Peyer's patch (tissue), 4 donors: ENCODE data around the gene BCCIP. TPM values are rescaled to one million over a fixed set of nuclear protein-coding genes. Genes with fewer than 3 reads are reported as not detected.
A peak's percentile ranks its signal among the peaks of the same experiment; 100 is the strongest.

Source experiments
- DNase-seq, 3 donors: peaks; one replicate each; pipeline ENCODE4 v3.0.0-alpha.2; 2017 to 2019
- H3K27ac ChIP-seq, 4 donors: fragments of 200-600 bp; sonication (generic); one replicate each; pipeline ENCODE4 v1.5.1; 2016 to 2019
- H3K27me3 ChIP-seq, 2 donors: fragments of 200-600 bp; sonication (generic); one replicate each; pipeline ENCODE4 v1.5.1; 2019
- H3K36me3 ChIP-seq, 3 donors: fragments of 200-600 bp; sonication (generic); one replicate each; pipeline ENCODE4 v1.5.1; 2016 to 2019
- H3K4me1 ChIP-seq, 4 donors: fragments of 200-600 bp; sonication (generic); one replicate each; pipeline ENCODE4 v1.5.1; 2016 to 2019
- H3K4me3 ChIP-seq, 4 donors: fragments of 200-600 bp; sonication (generic); 1 replicate in 3 of 4; 2 replicates in 1 of 4; pipeline ENCODE4 v1.5.1; 2016 to 2019; ENCODE audit warnings: mild to moderate bottlenecking in 1 of 4
- H3K9me3 ChIP-seq, 4 donors: fragments of 200-600 bp; sonication (generic); one replicate each; pipeline ENCODE4 v1.5.1; 2016 to 2019; ENCODE audit warnings: mild to moderate bottlenecking in 1 of 4
- CTCF ChIP-seq, 6 experiments: fragments of 450-650 bp in 4 of 6; fragments of 200-600 bp in 2 of 6; sonication (generic) in 1 of 6; IDR thresholded peaks; one replicate each; pipeline ENCODE4 v1.5.1; 2017 to 2019; ENCODE audit warnings: antibody characterized with exemption in 6 of 6, mild to moderate bottlenecking in 3 of 6, moderate library complexity in 1 of 6
- POLR2A ChIP-seq, 2 donors: fragments of 450-650 bp; IDR thresholded peaks; one replicate each; pipeline ENCODE4 v1.5.1; 2017; ENCODE audit warnings: antibody characterized with exemption in 2 of 2, mild to moderate bottlenecking in 2 of 2, moderate library complexity in 2 of 2
- total RNA-seq, 4 donors: library from RNA; depleted of rRNA; stranded (reverse); fragments of >200 nt; gene quantifications; one replicate each; pipeline ENCODE4 v1.1.0, GENCODE V29; 2016

Gene BCCIP
- total RNA-seq, 4 donors from 2014 or later: 17.4 to 28.1 (median 20.0) TPM

- no peak for TF ChIP-seq CTCF (IDR thresholded peaks at IDR 0.05)
- TF ChIP-seq POLR2A (IDR thresholded peaks at IDR 0.05): no peak
- Histone ChIP-seq H3K36me3 (peaks cover 0 to 32% (median 0%) of the 10 kb centered on the region in 3 donors), H3K4me1 (peaks cover 0 to 23% (median 9%) of the 10 kb centered on the region in 4 donors), H3K4me3 (peak overlapping the region in 2 of 4 donors; percentile 86 to 95), H3K27me3 (no peaks in the 10 kb centered on the region), H3K27ac (no peak overlapping the region), H3K9me3 (no peaks in the 10 kb centered on the region)
- DNase-seq: no peak
These were observed 1.4 kb downstream of the BCCIP start for GRCh38 chr10:125824736-125825135.

GRCh38 chr10:125827133-125827532, 3.8 kb downstream of the BCCIP start:
- TF ChIP-seq POLR2A (IDR thresholded peaks at IDR 0.05) (no peak), CTCF (IDR thresholded peaks at IDR 0.05) (no peak)
- Histone ChIP-seq H3K9me3 (no peaks in the 10 kb centered on the region), H3K27me3 (no peaks in the 10 kb centered on the region), H3K4me3 (no peak overlapping the region), H3K4me1 (peaks cover 0 to 16% (median 8%) of the 10 kb centered on the region in 4 donors), H3K27ac (no peak overlapping the region), H3K36me3 (peaks cover 0 to 55% (median 0%) of the 10 kb centered on the region in 3 donors)
- no peak for DNase-seq

GRCh38 chr10:125828311-125828710, 5.0 kb downstream of the BCCIP start:
- H3K4me3 ChIP-seq: no peak overlapping the region
- H3K27me3 ChIP-seq: no peaks in the 10 kb centered on the region
- no peak overlapping the region for H3K27ac ChIP-seq
- no peak for DNase-seq
- H3K4me1 ChIP-seq: peaks cover 0 to 13% (median 6%) of the 10 kb centered on the region in 4 donors
- H3K36me3 ChIP-seq: peaks cover 0 to 67% (median 0%) of the 10 kb centered on the region in 3 donors
- no peaks in the 10 kb centered on the region for H3K9me3 ChIP-seq
- TF ChIP-seq POLR2A (IDR thresholded peaks at IDR 0.05) (no peak), CTCF (IDR thresholded peaks at IDR 0.05) (no peak)

- no peaks in the 10 kb centered on the region for H3K4me1 ChIP-seq
- H3K27ac ChIP-seq: no peak overlapping the region
- DNase-seq: no peak
- TF ChIP-seq POLR2A (IDR thresholded peaks at IDR 0.05): no peak
- no peak for TF ChIP-seq CTCF (IDR thresholded peaks at IDR 0.05)
- no peaks in the 10 kb centered on the region for H3K9me3 ChIP-seq
- H3K4me3 ChIP-seq: no peak overlapping the region
- no peaks in the 10 kb centered on the region for H3K27me3 ChIP-seq
- H3K36me3 ChIP-seq: peaks cover 0 to 97% (median 0%) of the 10 kb centered on the region in 3 donors
These were observed 13.4 kb downstream of the BCCIP start for GRCh38 chr10:125836746-125837145.

GRCh38 chr10:125838802-125839575, 15.6 kb downstream of the BCCIP start:
- DNase-seq: no peak
- Histone ChIP-seq H3K27me3 (no peaks in the 10 kb centered on the region), H3K36me3 (peaks cover 0 to 88% (median 0%) of the 10 kb centered on the region in 3 donors), H3K9me3 (no peaks in the 10 kb centered on the region), H3K27ac (no peak overlapping the region), H3K4me1 (no peaks in the 10 kb centered on the region), H3K4me3 (no peak overlapping the region)
- TF ChIP-seq CTCF (IDR thresholded peaks at IDR 0.05) (no peak), POLR2A (IDR thresholded peaks at IDR 0.05) (no peak)
